NCI-H748 treated with DMSO at 0.1 percent for 48 hours (cell line): Measurements from ENCODE around the gene WRNIP1.
A peak's percentile ranks its signal among the peaks of the same experiment; 100 is the strongest.

Experiments
- DNase-seq: peaks from one replicate; lab custom pipeline; 2025; lab: John Stamatoyannopoulos, UW

The WRNIP1 gene

DNA sequence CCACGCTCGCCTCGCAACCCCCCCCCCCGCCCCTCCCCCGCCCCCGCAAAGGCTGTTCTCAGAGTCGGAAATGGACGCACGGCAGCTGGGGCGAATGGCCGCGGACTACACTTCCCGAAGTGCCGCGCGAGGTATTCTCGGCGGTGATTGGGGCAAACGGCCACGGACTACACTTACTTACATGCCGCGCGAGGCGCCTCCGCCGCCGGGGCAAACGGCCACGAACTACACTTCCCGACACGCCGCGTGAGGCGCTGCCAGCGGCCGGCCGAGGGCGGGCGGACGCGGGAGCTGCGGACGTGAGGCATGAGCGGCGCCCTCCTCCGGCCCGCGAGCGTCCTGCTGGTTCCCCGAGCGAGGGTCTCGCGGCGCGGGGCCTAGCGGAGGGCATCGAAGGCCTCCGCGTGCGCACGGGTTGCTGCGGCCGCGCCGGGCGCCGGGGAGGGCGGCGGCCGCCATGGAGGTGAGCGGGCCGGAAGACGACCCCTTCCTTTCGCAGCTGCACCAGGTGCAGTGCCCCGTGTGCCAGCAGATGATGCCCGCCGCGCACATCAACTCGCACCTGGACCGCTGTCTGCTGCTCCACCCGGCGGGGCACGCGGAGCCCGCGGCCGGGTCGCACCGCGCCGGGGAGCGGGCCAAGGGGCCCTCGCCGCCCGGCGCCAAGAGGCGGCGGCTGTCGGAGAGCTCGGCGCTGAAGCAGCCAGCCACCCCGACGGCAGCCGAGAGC is at the start of gene WRNIP1:
Gene WRNIP1 (plus strand): TSS at position 228 of the 730 bp plus-strand sequence. CDS start 230 bp downstream, at position 458.
- DNase-seq = peak; percentile 97

DNA sequence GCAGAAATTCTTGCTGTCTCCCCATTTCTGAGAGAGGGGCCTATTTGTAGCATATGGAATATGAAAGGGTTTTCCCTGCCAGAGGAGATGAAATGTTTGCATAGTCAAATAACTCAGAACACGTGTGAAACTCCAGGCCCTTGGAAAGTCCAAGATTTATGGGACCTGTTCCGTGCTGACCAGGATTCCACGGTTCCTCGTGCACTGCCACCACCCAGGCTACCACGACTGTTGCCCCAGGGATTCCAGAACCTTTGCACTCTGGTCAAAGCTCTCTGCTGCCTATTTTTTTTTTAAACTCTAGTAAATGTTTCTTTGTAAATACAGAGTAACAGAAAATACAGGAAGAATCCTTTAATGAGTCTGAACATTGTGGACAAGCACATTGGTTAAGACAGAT is 49.5 kb upstream of the WRNIP1 start:
- no peak for DNase-seq

DNA sequence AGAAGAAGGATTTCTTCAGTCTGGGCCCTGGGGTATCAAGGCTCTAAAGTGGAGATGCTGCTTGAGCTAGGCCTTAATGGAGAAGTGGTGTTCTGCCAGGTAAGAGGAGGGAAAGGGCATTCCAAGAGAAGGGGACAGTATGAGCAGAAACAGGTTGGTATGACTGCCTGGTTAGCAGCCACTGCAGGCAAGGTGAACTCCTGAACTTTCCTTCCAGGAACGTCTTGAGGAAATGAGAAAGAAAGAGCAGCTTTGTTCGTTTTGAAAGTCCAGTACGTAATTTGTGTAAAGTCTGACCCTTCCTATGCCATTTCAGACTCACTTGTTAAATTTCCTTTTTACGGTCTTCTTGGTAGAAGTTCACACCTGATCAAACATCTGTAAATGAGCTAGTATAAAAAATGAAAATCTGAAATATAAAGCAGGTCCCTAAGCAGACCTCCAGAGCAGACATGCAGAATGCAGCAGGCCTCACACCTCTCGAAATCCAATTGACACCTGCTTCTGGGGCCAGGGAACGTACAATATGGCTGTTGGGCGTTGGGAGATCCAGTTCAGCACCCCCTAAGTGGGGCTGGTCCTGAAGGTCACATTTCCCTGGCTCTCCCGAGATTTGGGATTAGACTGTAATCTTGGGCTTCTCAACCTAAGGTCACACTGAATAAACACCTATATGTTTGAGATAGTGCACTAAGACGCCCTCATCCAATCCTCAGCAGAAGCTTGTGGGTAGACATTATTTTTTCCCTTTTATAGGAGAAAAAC is 48.1 kb upstream of the WRNIP1 start:
- no peak for DNase-seq

DNA sequence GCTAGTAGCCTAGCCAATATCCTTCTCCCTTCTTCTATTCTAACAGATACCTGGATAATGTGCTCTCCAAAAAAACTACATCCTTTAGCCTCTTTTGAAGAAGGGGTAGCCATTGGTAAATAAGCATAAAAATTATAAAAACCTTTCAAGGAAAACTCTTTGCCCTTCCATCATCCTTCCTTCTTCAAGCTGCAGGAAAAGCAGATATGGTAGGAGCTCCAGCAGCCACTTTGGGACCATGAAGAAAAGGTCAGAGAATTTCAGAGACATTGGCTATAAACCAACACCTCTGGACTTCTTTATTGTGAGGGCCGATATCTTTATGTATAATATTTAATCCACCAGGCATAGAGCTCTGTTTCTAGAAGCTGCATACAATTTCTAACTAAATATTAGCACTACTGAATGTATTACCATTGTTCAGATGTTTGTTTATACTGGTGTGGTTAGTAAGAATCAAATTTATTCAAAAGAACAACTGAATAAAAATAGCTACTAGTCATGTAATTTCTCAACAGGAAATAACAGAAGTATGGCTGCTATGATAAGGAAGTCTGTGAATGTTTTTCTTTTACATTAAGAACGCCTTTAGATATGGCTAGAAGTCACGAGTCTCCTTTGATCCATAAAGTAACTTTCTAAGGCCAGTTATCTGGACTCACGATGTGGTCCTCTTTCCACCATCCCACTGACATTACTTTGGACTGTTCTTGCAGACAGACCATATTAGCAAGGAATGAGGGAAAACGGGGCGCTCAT is 46.7 kb upstream of the WRNIP1 start:
- DNase-seq = no peak

DNA sequence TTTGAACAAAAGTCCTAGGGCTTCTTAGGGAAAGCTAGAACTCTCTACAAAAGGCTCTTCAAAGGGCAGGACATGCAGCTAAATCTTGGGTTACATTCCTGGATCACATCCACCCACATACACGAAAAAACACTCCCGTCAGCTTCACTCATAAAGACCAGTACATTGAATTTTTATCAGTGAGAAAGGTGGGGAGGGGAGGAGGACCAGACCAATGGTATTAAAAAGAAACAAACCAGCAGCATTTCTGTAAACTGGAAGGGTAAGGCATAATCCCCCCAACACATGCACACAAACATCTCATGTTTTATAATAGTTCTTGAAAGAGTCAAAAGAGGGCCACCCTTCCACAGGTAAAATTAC is 46.1 kb upstream of the WRNIP1 start:
- no peak for DNase-seq

DNA sequence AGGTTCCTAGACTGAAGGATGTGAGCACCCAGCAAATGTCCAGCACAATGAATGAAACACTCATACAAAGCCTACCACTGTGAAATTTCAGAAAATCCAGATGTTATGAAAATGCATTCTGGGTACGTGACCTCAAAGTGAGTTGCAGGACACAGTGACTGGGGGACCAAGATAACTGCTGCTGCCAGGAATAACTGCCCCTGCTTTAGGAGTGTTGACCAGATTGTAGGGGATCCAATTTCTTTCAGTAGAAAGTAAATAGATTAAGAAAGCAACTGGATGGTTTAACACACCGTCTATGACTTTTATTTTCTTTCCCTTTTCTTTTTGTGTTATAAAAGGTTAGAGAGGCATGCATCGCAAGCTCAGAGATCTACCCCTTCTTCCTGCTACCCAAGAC is 44.0 kb upstream of the WRNIP1 start:
- DNase-seq = no peak

DNA sequence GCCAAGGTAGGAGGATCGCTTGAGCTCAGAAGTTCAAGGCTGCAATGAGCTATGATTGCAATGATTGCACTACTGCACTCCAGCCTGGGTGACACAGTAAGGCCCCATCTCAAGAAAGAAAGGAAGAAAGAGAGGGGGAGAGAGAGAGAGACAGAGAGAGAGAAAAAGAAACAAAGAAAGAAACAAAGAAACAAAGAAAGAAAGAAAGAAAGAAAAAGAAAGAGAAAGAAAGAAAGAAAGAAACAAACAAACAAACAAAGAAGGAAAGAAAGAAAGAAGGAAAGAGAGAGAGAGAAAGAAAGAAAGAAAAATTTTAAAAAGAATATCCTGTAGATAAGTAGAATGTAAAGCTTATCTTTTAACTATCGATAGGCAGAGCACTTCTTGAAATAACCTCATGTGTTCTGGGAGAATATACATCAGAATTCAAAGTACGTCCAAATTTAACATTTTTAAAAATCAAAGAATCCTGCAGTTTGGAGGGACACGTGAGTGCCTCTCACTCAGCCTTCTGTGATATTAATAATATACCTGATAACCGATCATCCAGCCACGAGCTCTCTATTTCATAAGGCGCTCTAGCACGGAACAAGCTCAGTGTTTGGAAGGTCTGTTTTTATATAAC is 39.7 kb upstream of the WRNIP1 start:
- no peak for DNase-seq

DNA sequence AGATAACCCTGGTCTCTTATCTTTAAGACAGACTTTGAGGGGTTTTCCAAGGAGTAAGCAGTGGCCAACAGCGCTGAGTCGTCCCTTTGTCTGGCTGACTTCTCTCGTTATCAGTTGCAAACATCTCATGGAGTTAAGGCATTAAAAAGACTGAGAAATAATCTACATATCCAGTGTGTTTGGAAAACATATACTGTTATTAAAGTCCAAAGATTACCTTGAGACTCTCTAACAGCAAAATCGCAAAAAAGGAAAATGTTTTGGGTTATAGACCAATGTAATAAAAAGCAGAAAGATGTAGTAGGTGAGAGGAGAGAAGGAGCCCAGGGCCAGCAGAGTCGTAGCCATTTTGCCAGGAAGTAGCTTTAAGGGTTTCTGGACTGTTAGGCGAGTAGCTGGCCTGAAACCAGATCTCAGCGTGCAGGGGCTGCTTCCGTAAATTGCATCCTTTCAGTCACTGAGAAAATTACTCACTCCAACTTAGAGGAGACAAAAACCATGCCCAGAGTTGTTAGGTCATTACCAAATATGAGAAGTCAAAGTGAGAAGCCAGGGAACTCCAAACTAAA is 39.1 kb upstream of the WRNIP1 start:
- no peak for DNase-seq

DNA sequence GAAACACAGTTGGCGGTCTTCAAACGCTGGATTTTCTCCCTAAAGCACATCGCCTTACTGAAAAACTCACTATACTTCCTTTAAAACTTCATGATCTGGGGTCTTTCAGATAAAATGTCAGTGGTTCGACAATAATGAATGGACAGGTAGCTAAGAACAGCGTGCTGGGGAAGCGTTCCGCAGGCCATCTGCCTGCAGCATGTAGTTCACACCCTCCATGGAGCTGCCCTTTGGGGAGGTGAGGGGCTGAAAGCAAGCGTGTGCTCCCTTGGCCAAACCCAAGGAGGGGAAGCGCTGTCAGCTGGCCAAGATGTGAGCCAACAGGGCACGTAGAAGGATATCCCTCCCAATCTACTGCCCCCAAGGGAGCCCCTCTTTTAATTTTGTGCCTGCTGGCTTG is 35.3 kb upstream of the WRNIP1 start:
- DNase-seq = no peak

DNA sequence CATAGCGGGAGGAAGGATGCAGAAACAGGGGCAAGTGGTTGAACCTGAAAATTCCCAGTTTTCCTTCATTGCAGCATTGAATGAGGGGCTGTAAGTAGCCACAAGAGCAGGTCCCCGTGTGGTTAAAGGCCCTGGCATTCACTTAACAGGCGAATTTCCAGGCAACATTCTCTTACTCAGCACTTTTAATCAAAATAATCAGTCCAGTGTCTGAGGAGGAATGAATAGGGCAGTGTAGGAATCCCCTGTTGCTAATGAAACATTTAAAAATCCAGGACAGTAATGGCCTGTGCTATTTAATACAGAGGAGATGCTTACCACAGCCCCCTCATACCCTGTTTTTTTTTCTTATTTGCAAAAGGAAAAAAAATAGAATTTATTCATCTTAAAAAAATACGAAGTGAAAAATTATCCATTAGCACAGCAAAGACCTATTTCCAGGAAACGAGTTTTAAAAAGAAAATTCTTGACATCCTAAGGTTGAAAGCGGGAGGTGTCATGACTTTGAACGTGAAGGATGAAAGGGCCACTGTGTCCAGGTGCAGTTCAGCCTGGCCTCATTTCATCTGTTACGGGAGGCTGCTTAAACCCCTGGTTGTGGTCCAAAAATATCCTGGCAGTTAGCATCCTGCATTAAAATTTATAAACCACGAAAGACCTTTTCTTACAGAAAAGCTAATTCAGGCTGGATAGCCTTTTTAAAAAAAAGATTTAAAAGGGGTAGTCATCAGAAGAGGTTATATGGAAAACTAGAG is 34.7 kb upstream of the WRNIP1 start:
- no peak for DNase-seq

DNA sequence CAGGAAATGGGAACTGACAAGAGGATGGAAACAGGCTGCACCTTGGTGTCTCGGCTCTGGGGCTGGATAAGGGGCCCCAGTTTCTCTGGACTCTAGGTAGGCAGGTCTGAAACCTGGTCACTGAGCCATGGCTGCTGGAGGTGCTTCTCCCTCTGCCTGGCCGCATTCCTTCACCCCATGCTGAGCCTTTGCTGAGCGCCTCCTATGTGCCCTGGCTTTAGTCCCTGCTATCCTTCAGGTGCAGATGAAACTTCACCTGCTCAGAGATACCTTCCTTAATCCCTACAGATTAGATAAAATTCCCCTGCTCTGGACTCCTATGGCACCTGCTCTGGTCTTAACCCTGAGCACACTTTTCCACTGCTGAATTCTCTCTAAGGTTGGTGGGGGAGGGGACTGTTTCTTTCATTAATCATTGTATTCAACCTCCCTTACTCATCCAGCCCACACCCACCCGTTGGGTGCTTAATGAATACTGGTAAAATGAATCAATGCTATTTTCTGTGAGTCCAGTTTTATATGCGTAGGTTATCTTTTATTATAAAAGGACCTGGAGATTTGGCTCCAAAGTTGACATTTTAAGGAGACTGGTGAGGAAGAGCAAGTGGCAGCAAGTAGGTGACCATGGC is 33.8 kb upstream of the WRNIP1 start:
- no peak for DNase-seq

DNA sequence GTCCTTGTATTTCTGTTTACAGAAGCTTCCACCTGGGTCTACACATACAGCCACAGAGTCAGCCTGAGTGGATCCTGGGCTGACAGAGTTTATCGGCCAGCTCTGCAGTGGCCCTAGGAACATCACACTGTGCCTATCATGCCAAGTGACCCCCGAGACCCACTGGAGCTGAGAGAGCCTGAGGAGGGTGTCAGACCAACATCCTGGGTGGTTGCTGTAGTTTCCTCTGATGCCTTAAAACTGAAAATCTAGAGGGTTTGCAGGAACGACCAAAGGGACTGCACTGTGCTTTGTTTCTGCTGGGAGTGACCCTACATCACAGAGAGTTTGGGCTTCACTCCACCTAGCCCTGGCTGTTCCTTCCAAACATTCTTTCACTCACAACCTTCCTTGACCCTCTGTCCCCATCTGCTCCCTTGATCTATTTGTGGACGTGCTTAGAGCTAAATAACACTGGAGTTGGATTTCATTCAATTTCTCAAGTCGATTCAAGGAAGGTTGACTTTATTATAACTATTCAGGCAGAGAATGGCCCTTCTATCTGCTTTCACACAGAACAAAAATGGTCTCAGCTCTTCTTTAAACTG is 32.6 kb upstream of the WRNIP1 start:
- no peak for DNase-seq

DNA sequence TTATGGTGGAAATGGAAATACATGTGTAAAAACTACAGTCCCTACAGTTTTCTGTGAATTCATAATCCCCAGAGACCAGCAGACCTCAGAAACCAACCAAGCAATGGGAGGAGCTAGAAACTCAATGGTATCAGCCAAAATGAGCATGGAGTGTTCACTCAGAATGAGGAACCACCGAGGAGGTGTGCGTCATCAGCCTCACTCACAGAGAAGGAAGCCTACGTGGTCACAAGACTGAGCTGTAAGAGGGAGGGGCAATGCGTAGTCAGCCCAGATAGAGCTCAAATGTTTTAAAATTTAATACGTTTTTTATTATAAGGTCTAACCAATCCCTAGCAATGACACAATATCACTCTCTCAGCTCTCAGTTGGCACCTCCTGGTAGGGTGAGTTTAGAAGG is 31.9 kb upstream of the WRNIP1 start:
- DNase-seq = no peak

DNA sequence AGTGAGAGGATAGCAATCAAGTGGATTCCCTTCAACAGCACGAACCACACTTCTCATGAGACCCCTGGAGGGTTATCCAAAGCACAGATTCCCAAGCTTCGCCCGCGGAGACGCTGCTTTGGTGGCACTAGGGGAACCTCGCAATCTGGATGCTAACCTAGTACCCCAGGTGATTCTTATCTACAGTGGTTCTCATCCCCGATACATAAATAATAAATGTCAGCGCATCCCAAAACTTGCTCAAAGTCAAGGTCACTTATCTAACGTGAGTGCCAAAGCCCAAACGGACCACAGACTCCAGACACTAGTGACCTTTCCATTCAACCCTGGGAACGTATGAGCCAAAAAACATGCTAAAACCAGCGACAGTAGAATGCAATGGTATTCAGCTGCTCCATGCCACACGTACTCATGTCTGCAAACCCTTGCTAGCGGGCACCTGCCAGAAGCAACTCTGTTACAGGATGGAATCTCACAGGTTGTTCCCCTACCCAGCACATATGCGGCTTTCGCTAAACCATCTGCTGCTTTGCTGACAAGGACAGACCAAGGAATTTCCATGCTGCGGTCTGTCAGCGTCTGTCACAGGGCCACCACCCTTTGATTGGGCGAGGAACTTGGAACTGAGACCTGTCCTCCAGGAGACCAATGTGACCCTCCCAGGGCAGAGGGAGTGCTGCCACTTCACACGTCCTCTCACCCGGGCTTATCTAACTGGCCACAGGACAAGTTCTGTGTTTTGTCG is 31.3 kb upstream of the WRNIP1 start:
- DNase-seq = no peak

DNA sequence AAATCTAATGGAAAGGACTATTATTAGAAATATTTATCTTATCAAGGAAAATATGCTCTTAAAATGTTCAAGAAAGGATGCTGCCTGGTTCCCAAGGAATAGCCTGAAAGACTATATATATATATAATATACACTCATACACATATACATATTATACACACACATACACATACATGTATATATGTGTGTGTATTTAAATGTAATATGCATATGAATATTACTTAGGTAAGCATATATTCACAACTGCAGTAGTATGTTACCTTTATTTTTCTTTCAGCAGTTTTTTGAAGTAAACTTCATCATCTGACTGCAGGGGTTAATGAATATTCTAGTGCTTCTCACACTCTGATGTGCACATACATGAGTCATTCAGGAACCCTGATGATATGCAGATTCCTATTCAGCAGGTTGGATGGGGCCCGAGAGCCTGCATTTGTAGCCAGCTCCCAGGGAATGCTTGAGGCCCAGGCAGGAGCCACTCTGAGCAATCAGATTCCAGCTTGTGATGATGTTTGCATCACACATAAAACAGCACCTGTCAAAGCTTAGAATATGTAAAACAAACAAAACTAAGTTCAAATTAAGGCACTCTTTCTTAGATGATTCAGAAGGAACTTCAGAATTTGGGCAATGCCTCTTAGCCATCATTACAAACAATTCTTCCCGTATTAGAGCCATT is 30.6 kb upstream of the WRNIP1 start:
- no peak for DNase-seq

DNA sequence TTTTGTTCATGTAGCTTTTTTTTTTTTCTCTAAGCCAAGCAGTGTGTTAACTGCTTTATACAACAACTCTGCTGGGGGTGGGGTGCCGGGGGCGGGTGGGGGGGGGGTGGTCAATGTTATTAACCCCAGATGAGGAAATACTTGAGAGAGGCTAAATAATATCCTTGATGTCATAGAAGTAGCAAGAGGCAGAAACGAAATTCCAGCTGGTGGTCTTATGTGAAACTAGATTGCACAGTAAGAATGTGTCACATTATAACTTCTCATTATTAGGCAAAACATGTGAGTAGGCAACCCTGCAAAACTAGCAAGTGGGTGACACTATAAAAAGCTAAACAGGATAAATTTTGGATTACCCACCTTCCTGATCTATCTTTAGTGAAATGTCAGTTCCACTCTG is 27.3 kb upstream of the WRNIP1 start:
- DNase-seq = no peak

DNA sequence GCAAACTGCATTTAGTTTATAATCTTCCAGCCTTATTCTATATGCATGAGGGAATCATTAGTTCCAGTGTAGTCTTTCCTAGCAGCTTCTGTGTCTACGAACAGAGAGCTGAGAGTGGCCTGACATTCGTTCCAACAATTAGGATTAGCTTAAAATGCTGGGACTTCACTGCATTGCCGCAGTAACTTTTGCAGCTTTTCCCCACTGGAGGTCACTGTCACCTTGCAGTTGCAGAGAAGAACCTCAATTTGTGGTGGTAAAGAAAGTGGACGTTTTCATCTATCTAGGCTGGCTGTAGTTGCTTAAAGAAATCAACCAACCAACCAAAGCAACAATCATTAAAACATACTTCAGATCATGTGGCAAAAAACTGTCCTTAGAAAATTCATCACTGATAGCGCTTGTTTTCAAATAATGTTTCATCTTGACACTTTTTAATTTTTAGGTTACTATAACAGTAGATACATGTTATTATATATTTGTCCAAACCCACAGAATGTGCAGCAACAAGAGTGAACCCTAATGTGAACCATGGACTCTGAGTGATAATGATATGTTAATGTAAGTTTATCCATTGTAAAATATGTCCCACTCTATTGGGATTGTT is 26.7 kb upstream of the WRNIP1 start:
- DNase-seq = peak; percentile 61

DNA sequence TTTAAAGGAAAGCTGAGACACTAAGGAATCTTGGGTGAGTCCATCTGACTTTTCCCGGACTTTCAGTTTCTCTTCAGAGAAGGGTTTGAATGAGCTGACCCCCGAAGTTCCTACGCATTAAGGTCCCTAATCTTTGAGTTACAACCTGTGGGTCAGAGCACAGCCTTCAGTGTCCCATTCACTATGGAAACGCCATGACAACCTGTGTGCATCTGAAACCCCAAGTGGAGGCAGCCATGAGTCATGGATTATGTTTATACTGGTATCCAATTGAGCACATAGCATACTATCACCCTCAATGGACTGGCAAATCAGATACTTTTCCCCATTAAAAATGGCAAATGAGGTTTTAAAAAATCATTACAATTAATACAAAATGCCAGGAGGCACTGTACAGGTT is 25.9 kb upstream of the WRNIP1 start:
- no peak for DNase-seq

DNA sequence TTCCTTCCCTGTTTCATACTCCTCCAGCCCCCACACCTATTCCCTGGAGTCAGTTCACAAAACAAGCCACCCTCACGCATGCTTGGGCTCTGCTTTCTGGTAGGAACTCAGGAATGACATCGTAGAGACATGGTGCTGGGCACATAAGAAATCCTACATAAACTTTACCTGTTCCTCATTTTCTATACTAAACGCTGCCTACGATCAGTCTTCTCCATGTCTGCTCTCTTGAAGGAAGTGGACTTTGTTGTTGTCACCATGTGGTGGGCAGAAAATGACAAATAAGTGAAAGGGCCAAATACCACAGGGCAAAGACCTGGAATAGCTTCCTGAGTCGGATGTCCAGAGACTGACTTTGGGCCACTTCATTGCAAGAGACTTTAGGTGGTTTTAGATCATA is 24.6 kb upstream of the WRNIP1 start:
- DNase-seq = no peak
